Left lung (tissue), 10 donors: ENCODE measurements around the gene DYNLRB2. TPM values are rescaled to one million over a fixed set of nuclear protein-coding genes. Genes with fewer than 3 reads are reported as not detected.

Experiments
- ATAC-seq: fragments of 200-7000 bp; cut with Tn5 transposase; one replicate; pipeline ENCODE4 v1.9.1; 2020; ENCODE audit warnings: moderate library complexity
- DNase-seq, 4 donors: peaks; one replicate each; pipeline ENCODE4 v3.0.0-alpha.2; 2013 to 2020
- H3K27ac ChIP-seq, 2 donors: fragments of 200-600 bp; sonication (generic) in 1 of 2; one replicate each; pipeline versions ENCODE4 v1.5.0 to v1.8.0; 2020 to 2021
- H3K27me3 ChIP-seq, 2 donors: fragments of 200-600 bp; sonication (generic) in 1 of 2; one replicate each; pipeline versions ENCODE4 v1.5.0 to v1.8.0; 2020 to 2021
- H3K36me3 ChIP-seq, 2 donors: fragments of 200-600 bp; sonication (generic) in 1 of 2; one replicate each; pipeline versions ENCODE4 v1.5.0 to v1.8.0; 2020 to 2021
- H3K4me1 ChIP-seq, 2 donors: fragments of 200-600 bp; one replicate each; pipeline ENCODE4 v1.8.0; 2021
- H3K4me3 ChIP-seq, 2 donors: fragments of 200-600 bp; sonication (generic) in 1 of 2; one replicate each; pipeline versions ENCODE4 v1.5.0 to v1.8.0; 2020 to 2021; ENCODE audit warnings: mild to moderate bottlenecking in 1 of 2
- H3K9me3 ChIP-seq, 2 donors: fragments of 200-600 bp; sonication (generic) in 1 of 2; one replicate each; pipeline versions ENCODE4 v1.5.0 to v1.8.0; 2020 to 2021
- intact Hi-C, 2 donors: fragments of 100-400 bp; cut with DNase I; formaldehyde crosslinking; loops; one replicate each; pipeline versions ENCODE4 v1.11.2 to v1.14.2; 2022
- polyA plus RNA-seq, 6 donors: library from polyadenylated mRNA; unstranded; fragments of 120-200 nt; gene quantifications; one replicate each; pipeline ENCODE4 v1.2.1, GENCODE V29; 2013; ENCODE audit not compliant: insufficient read length in 6 of 6
- total RNA-seq, 2 donors: library from RNA; stranded (reverse); fragmentation: NEBNext Ultra II Directional; extraction: Animal tissue kit (Norgen Biotek cat#: 25700); gene quantifications; one replicate each; pipeline ENCODE4 v1.2.1, GENCODE V29; 2021
- TF ChIP-seq, protein P1 (sequence below), 2 donors: fragments of 200-600 bp; sonication (generic) in 1 of 2; IDR thresholded peaks; one replicate each; pipeline versions ENCODE4 v1.5.0 to v1.8.0; 2021; ENCODE audit warnings: antibody characterized with exemption in 2 of 2
- donor health status: DM: no; HTN: yes; CAD: no.
- donor health status: DM: no; HTN: no; CAD: no.

DYNLRB2 gene
- total and polyA plus RNA-seq, 8 donors: 2.8 to 9.6 (median 7.4) TPM; not detected in 1

DNA sequence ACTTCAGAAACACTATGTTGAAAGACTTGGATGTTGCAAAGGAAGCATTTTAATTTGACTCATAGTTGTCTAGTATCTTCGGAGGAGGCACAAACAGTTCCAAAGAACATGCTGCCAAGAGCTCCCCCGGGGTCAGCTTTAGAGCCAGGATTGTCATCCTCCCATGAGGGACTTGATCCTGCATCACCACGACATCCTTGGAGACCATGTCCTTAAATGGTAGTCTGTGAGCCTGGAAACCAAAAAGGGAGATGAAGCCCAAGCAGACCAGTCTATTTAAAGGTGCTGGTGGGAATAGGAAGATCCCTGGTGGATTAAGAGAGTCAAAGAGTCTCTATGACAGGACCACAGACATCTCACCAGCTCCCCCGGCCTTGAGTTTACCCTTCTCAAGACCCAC, 33.3 kb upstream of the DYNLRB2 start:
- Histone ChIP-seq H3K27me3 (no peaks in the 10 kb centered on the region), H3K27ac (no peak overlapping the region), H3K4me1 (no peaks in the 10 kb centered on the region), H3K9me3 (no peaks in the 10 kb centered on the region), H3K36me3 (no peaks in the 10 kb centered on the region), H3K4me3 (no peak overlapping the region)
- ATAC-seq: no peak
- no peak for DNase-seq
- TF ChIP-seq, protein P1, sequence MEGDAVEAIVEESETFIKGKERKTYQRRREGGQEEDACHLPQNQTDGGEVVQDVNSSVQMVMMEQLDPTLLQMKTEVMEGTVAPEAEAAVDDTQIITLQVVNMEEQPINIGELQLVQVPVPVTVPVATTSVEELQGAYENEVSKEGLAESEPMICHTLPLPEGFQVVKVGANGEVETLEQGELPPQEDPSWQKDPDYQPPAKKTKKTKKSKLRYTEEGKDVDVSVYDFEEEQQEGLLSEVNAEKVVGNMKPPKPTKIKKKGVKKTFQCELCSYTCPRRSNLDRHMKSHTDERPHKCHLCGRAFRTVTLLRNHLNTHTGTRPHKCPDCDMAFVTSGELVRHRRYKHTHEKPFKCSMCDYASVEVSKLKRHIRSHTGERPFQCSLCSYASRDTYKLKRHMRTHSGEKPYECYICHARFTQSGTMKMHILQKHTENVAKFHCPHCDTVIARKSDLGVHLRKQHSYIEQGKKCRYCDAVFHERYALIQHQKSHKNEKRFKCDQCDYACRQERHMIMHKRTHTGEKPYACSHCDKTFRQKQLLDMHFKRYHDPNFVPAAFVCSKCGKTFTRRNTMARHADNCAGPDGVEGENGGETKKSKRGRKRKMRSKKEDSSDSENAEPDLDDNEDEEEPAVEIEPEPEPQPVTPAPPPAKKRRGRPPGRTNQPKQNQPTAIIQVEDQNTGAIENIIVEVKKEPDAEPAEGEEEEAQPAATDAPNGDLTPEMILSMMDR (IDR thresholded peaks at IDR 0.05): no peak
- intact Hi-C loops: no loop called here

DNA sequence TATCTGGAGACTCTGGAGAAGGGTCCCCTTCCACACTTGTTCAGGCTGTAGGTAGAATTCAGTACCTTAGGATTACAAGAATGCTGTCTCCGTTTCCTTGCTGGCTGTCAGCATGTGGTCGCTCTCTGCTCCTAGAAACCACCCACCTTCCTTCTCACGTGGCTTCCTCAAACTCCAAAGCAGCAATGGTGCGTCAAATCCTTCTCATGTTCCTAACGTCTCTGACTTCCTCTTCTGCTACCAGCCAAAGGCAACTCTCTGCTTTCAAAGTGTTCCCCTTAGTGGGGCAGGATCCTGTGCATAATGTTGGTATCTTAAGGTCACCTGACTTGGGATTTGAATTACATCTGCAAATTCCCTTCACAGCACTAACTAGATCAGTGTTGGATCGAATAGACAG, 30.9 kb upstream of the DYNLRB2 start:
- no peak overlapping the region for H3K4me3 ChIP-seq
- no peaks in the 10 kb centered on the region for H3K4me1 ChIP-seq
- DNase-seq (no peak), ATAC-seq (no peak)
- intact Hi-C loops: no loop called here
- TF ChIP-seq, protein P1 (IDR thresholded peaks at IDR 0.05): no peak
- H3K9me3 ChIP-seq: no peaks in the 10 kb centered on the region
- H3K36me3 ChIP-seq: no peaks in the 10 kb centered on the region
- H3K27ac ChIP-seq: no peak overlapping the region
- H3K27me3 ChIP-seq: no peaks in the 10 kb centered on the region

DNA sequence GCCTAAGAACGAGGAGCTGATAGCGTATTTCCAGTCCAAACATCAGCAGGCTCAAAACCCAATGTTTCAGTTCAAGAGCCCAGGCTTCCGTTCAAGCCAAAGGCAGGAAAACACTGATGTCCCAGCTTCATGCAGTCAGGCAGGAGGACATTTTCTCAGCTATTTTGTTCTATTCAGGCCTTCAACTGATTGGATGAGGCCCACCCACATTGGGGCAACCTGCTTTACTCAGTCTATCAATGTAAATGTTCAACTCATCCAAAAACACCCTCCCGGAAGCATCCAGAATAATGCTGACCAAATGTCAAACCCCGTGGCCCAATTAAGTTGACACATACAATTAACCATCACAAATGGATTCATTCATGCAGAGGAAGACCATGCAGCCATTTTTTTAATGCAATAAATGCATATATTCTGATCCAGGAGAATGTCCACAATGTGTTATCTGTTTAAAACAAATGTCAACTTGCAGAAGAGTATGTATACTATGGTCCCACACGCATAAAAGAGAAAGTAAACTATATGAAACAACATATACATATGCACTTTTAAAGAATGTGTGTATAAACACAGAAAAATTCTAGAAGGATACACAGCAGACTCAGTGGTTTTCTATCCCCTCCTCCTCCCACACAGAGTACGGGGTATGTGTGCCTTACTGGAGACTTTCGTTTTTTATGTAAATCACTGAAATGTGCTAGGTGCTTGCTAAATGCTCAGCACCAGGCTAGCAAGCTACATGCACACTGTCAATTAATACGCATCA, 28.8 kb upstream of the DYNLRB2 start:
- DNase-seq (no peak), ATAC-seq (no peak)
- no peaks in the 10 kb centered on the region for H3K4me1 ChIP-seq
- H3K36me3 ChIP-seq: no peaks in the 10 kb centered on the region
- H3K27ac ChIP-seq: no peak overlapping the region
- no peak overlapping the region for H3K4me3 ChIP-seq
- TF ChIP-seq, protein P1 (IDR thresholded peaks at IDR 0.05): no peak
- intact Hi-C loops: no loop called here
- H3K9me3 ChIP-seq: no peaks in the 10 kb centered on the region
- H3K27me3 ChIP-seq: no peaks in the 10 kb centered on the region

DNA sequence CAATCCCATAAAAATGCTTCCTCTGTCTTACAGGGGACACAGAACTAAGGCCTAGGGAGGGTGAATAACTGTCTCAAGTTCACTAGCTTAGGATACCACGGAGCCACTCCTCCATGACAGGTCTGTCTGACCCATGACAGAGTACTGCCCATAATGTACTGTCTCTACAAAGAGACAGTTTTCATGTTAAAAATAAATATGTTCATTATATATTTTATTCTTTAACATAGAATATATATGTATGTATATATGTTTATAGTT, 28.3 kb upstream of the DYNLRB2 start:
- TF ChIP-seq, protein P1 (IDR thresholded peaks at IDR 0.05): no peak
- Histone ChIP-seq H3K9me3 (no peaks in the 10 kb centered on the region), H3K36me3 (no peaks in the 10 kb centered on the region), H3K4me1 (no peaks in the 10 kb centered on the region), H3K4me3 (no peak overlapping the region), H3K27ac (no peak overlapping the region), H3K27me3 (no peaks in the 10 kb centered on the region)
- intact Hi-C loops: no loop called here
- ATAC-seq: no peak
- DNase-seq: no peak

DNA sequence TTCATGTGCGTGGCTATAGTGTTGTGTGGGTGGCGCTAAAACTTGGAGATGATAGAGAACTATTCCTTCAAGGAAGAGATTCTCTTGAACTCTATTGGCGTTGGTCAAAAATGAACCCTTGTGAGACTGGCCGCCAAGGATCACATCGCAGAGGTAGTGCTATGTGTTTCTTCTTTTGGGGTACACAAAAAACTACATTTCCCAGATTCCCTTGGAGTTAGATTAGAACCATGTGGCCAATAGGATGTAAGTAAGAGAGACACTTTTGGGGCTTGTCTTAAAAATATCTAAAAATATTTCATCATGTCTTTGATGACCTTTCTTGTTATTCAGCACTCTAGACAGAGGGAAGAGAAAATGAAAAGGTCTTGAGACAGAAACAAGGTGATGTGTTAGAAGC, 25.4 kb upstream of the DYNLRB2 start:
- Histone ChIP-seq H3K36me3 (no peaks in the 10 kb centered on the region), H3K4me3 (no peak overlapping the region), H3K27me3 (no peaks in the 10 kb centered on the region), H3K27ac (no peak overlapping the region), H3K4me1 (no peaks in the 10 kb centered on the region), H3K9me3 (no peaks in the 10 kb centered on the region)
- intact Hi-C loops: no loop called here
- no peak for DNase-seq
- TF ChIP-seq, protein P1 (IDR thresholded peaks at IDR 0.05): no peak
- no peak for ATAC-seq
